ENCODE data around the gene ADAMTSL5. TPM values are rescaled to one million over a fixed set of nuclear protein-coding genes. Genes with fewer than 3 reads are reported as not detected.
"Not testable (repeated sequence)": the region's sequence is repeated elsewhere in the genome, so short reads cannot be mapped to it uniquely, and the experiment has no call there.

Gene ADAMTSL5
- polyA plus RNA-seq, 3 donors from 2014 or later = 0.43 TPM; not detected in 2

GRCh38 chr19:1539749-1540148 lies 26.9 kb upstream of the ADAMTSL5 start:
- H3K9me3 Mint-ChIP-seq; H3K36me3 Mint-ChIP-seq; DNase-seq; H3K4me1 Mint-ChIP-seq; H3K27me3 Mint-ChIP-seq (ENCODE audit: low read depth in 3 of 3); H3K4me3 Mint-ChIP-seq; H3K27ac Mint-ChIP-seq: not testable (repeated sequence)

GRCh38 chr19:1538978-1539377 lies 26.2 kb upstream of the ADAMTSL5 start:
- Mint-ChIP-seq H3K9me3 (no peaks in the 10 kb centered on the region), H3K27ac (no peak overlapping the region), H3K27me3 (ENCODE audit: low read depth in 3 of 3) (no peaks in the 10 kb centered on the region), H3K4me1 (no peaks in the 10 kb centered on the region), H3K36me3 (no peaks in the 10 kb centered on the region), H3K4me3 (no peak overlapping the region)
- no peak for DNase-seq

- H3K27me3 Mint-ChIP-seq (ENCODE audit: low read depth in 3 of 3); H3K27ac Mint-ChIP-seq; H3K4me3 Mint-ChIP-seq; H3K9me3 Mint-ChIP-seq; H3K36me3 Mint-ChIP-seq; DNase-seq; H3K4me1 Mint-ChIP-seq: not testable (repeated sequence)
These were observed 22.9 kb upstream of the ADAMTSL5 start for GRCh38 chr19:1535699-1536098.

- Mint-ChIP-seq H3K4me3 (no peak overlapping the region), H3K4me1 (no peaks in the 10 kb centered on the region), H3K9me3 (peaks cover 0 to 2% (median 0%) of the 10 kb centered on the region in 6 donors), H3K27ac (no peak overlapping the region), H3K36me3 (no peaks in the 10 kb centered on the region), H3K27me3 (ENCODE audit: low read depth in 3 of 3) (peaks cover 0 to 4% (median 0%) of the 10 kb centered on the region in 3 donors)
- no peak for DNase-seq
These were observed 22.2 kb upstream of the ADAMTSL5 start for GRCh38 chr19:1534972-1535371.

- H3K4me1 Mint-ChIP-seq = no peaks in the 10 kb centered on the region
- H3K27me3 Mint-ChIP-seq (ENCODE audit: low read depth in 3 of 3) = peaks cover 0 to 4% (median 0%) of the 10 kb centered on the region in 3 donors
- no peak overlapping the region for H3K27ac Mint-ChIP-seq
- H3K9me3 Mint-ChIP-seq = peaks cover 0 to 2% (median 0%) of the 10 kb centered on the region in 6 donors
- no peak for DNase-seq
- no peaks in the 10 kb centered on the region for H3K36me3 Mint-ChIP-seq
- no peak overlapping the region for H3K4me3 Mint-ChIP-seq
These were observed 20.8 kb upstream of the ADAMTSL5 start for GRCh38 chr19:1533510-1534150.

- Mint-ChIP-seq H3K9me3 (peaks cover 0 to 2% (median 0%) of the 10 kb centered on the region in 6 donors), H3K36me3 (no peaks in the 10 kb centered on the region), H3K4me3 (no peak overlapping the region), H3K27me3 (ENCODE audit: low read depth in 3 of 3) (peaks cover 1 to 4% (median 4%) of the 10 kb centered on the region in 3 donors), H3K27ac (no peak overlapping the region), H3K4me1 (no peaks in the 10 kb centered on the region)
- DNase-seq = no peak
These were observed 19.2 kb upstream of the ADAMTSL5 start for GRCh38 chr19:1532003-1532402.

GRCh38 chr19:1531587-1531986 lies 18.8 kb upstream of the ADAMTSL5 start:
- no peaks in the 10 kb centered on the region for H3K36me3 Mint-ChIP-seq
- H3K4me3 Mint-ChIP-seq = no peak overlapping the region
- peaks cover 0 to 2% (median 0%) of the 10 kb centered on the region in 6 donors for H3K9me3 Mint-ChIP-seq
- no peak for DNase-seq
- no peak overlapping the region for H3K27ac Mint-ChIP-seq
- no peaks in the 10 kb centered on the region for H3K4me1 Mint-ChIP-seq
- H3K27me3 Mint-ChIP-seq (ENCODE audit: low read depth in 3 of 3) = peaks cover 1 to 4% (median 4%) of the 10 kb centered on the region in 3 donors

- not testable (repeated sequence) for H3K36me3 Mint-ChIP-seq; H3K27ac Mint-ChIP-seq; H3K27me3 Mint-ChIP-seq (ENCODE audit: low read depth in 3 of 3)
These were observed 18.0 kb upstream of the ADAMTSL5 start for GRCh38 chr19:1530856-1531255.

GRCh38 chr19:1529430-1529816 lies 16.6 kb upstream of the ADAMTSL5 start:
- Mint-ChIP-seq H3K27ac (no peak overlapping the region), H3K36me3 (peaks cover 0 to 5% (median 4%) of the 10 kb centered on the region in 3 donors), H3K9me3 (peaks cover 0 to 2% (median 0%) of the 10 kb centered on the region in 6 donors), H3K4me3 (no peak overlapping the region), H3K4me1 (peaks cover 3 to 6% of the 10 kb centered on the region in 2 donors), H3K27me3 (ENCODE audit: low read depth in 3 of 3) (peaks cover 9 to 14% (median 10%) of the 10 kb centered on the region in 3 donors)
- DNase-seq = no peak

More at GRCh38 chr19:1530856-1531255, 18.0 kb upstream of the ADAMTSL5 start:
- H3K4me1 Mint-ChIP-seq, DNase-seq, H3K4me3 Mint-ChIP-seq, H3K9me3 Mint-ChIP-seq: not testable (repeated sequence)

- peaks cover 0 to 2% (median 0%) of the 10 kb centered on the region in 6 donors for H3K9me3 Mint-ChIP-seq
- peaks cover 9 to 15% (median 12%) of the 10 kb centered on the region in 3 donors for H3K27me3 Mint-ChIP-seq (ENCODE audit: low read depth in 3 of 3)
- H3K27ac Mint-ChIP-seq = no peak overlapping the region
These were observed 16.0 kb upstream of the ADAMTSL5 start for GRCh38 chr19:1528596-1529429.

GRCh38 chr19:1527650-1528309 lies 15.0 kb upstream of the ADAMTSL5 start:
- H3K4me1 Mint-ChIP-seq = peaks cover 4 to 8% of the 10 kb centered on the region in 2 donors
- DNase-seq = no peak
- H3K9me3 Mint-ChIP-seq = peaks cover 0 to 2% (median 0%) of the 10 kb centered on the region in 6 donors
- H3K4me3 Mint-ChIP-seq = no peak overlapping the region
- peaks cover 9 to 13% (median 12%) of the 10 kb centered on the region in 3 donors for H3K27me3 Mint-ChIP-seq (ENCODE audit: low read depth in 3 of 3)
- peaks cover 0 to 6% (median 5%) of the 10 kb centered on the region in 3 donors for H3K36me3 Mint-ChIP-seq
- H3K27ac Mint-ChIP-seq = no peak overlapping the region

More at GRCh38 chr19:1528596-1529429, 16.0 kb upstream of the ADAMTSL5 start:
- Mint-ChIP-seq H3K4me3 (no peak overlapping the region), H3K36me3 (peaks cover 0 to 6% (median 5%) of the 10 kb centered on the region in 3 donors), H3K4me1 (peaks cover 4 to 8% of the 10 kb centered on the region in 2 donors)
- DNase-seq = no peak

GRCh38 chr19:1526979-1527649 lies 14.3 kb upstream of the ADAMTSL5 start:
- Mint-ChIP-seq H3K36me3 (peaks cover 0 to 6% (median 5%) of the 10 kb centered on the region in 3 donors), H3K27ac (no peak overlapping the region), H3K4me3 (no peak overlapping the region), H3K27me3 (ENCODE audit: low read depth in 3 of 3) (peaks cover 9 to 13% (median 12%) of the 10 kb centered on the region in 3 donors), H3K9me3 (no peaks in the 10 kb centered on the region), H3K4me1 (peaks cover 4 to 8% of the 10 kb centered on the region in 2 donors)
- no peak for DNase-seq

- peaks cover 0 to 6% (median 5%) of the 10 kb centered on the region in 3 donors for H3K36me3 Mint-ChIP-seq
- H3K4me1 Mint-ChIP-seq = peaks cover 4 to 8% of the 10 kb centered on the region in 2 donors
- peaks cover 9 to 12% (median 11%) of the 10 kb centered on the region in 3 donors for H3K27me3 Mint-ChIP-seq (ENCODE audit: low read depth in 3 of 3)
- no peaks in the 10 kb centered on the region for H3K9me3 Mint-ChIP-seq
- H3K4me3 Mint-ChIP-seq = no peak overlapping the region
- no peak overlapping the region for H3K27ac Mint-ChIP-seq
- no peak for DNase-seq
These were observed 13.4 kb upstream of the ADAMTSL5 start for GRCh38 chr19:1526066-1526778.

Data from immature natural killer cell (primary cell).